ENCODE measurements around the gene COL23A1. TPM values are rescaled to one million over a fixed set of nuclear protein-coding genes. Genes with fewer than 3 reads are reported as not detected.

Gene COL23A1
- total RNA-seq, 1 experiment from 2014 or later: 0.08 TPM

GRCh38 chr5:178227138-178227659 lies 363.0 kb downstream of the COL23A1 start:
- no peak for DNase-seq (ENCODE audit: low spot score)

- DNase-seq (ENCODE audit: low spot score): no peak
Measured at GRCh38 chr5:178225174-178225573, 365.0 kb downstream of the COL23A1 start.

- no peak for DNase-seq (ENCODE audit: low spot score)
Measured at GRCh38 chr5:178224403-178224802, 365.8 kb downstream of the COL23A1 start.

- DNase-seq (ENCODE audit: low spot score): no peak
Measured at GRCh38 chr5:178223828-178224335, 366.3 kb downstream of the COL23A1 start.

- DNase-seq (ENCODE audit: low spot score): no peak
Measured at GRCh38 chr5:178223196-178223773, 366.9 kb downstream of the COL23A1 start.

- no peak for DNase-seq (ENCODE audit: low spot score)
Measured at GRCh38 chr5:178222292-178222691, 367.9 kb downstream of the COL23A1 start.

GRCh38 chr5:178221853-178222252 lies 368.3 kb downstream of the COL23A1 start:
- no peak for DNase-seq (ENCODE audit: low spot score)

GRCh38 chr5:178221282-178221681 lies 368.9 kb downstream of the COL23A1 start:
- DNase-seq (ENCODE audit: low spot score): no peak

GRCh38 chr5:178218827-178219226 lies 371.4 kb downstream of the COL23A1 start:
- DNase-seq (ENCODE audit: low spot score): no peak

- DNase-seq (ENCODE audit: low spot score): no peak
Measured at GRCh38 chr5:178218237-178218776, 371.9 kb downstream of the COL23A1 start.

GRCh38 chr5:178216779-178217178 lies 373.4 kb downstream of the COL23A1 start:
- DNase-seq (ENCODE audit: low spot score): no peak

- no peak for DNase-seq (ENCODE audit: low spot score)
Measured at GRCh38 chr5:178216088-178216534, 374.1 kb downstream of the COL23A1 start.

GRCh38 chr5:178215280-178216002 lies 374.8 kb downstream of the COL23A1 start:
- DNase-seq (ENCODE audit: low spot score): no peak

GRCh38 chr5:178214160-178214803 lies 375.9 kb downstream of the COL23A1 start:
- no peak for DNase-seq (ENCODE audit: low spot score)

GRCh38 chr5:178213748-178214151 lies 376.4 kb downstream of the COL23A1 start:
- DNase-seq (ENCODE audit: low spot score): no peak

GRCh38 chr5:178213003-178213461 lies 377.2 kb downstream of the COL23A1 start:
- no peak for DNase-seq (ENCODE audit: low spot score)

- DNase-seq (ENCODE audit: low spot score): no peak
Measured at GRCh38 chr5:178212241-178213002, 377.8 kb downstream of the COL23A1 start.

- no peak for DNase-seq (ENCODE audit: low spot score)
Measured at GRCh38 chr5:178211095-178212048, 378.8 kb downstream of the COL23A1 start.

GRCh38 chr5:178210686-178211085 lies 379.5 kb downstream of the COL23A1 start:
- DNase-seq (ENCODE audit: low spot score): no peak

GRCh38 chr5:178210073-178210535 lies 380.1 kb downstream of the COL23A1 start:
- DNase-seq (ENCODE audit: low spot score): no peak
